Natural killer cell (primary cell): ENCODE data around the gene DNAH6. TPM values are rescaled to one million over a fixed set of nuclear protein-coding genes. Genes with fewer than 3 reads are reported as not detected.
A peak's percentile ranks its signal among the peaks of the same experiment; 100 is the strongest.

Source experiments
- ATAC-seq, 3 donors: fragments of 150-1000 bp in 2 of 3; fragments of 200-7000 bp in 1 of 3; cut with Tn5 transposase; 1 replicate in 1 of 3; 2 replicates in 2 of 3; pipeline ENCODE4 v1.10.0; 2021; ENCODE audit warnings: mild to moderate bottlenecking in 2 of 3, moderate library complexity in 2 of 3
- DNase-seq, 2 donors: peaks; one replicate each; pipeline versions ENCODE4 v3.0.0 to v3.0.0-alpha.2; 2013 to 2021; ENCODE audit warnings: mixed read lengths in 1 of 2
- H3K27ac ChIP-seq: one replicate; pipeline ENCODE4 v1.5.1; 2013; ENCODE audit warnings: mild to moderate bottlenecking, low read length
- H3K27me3 ChIP-seq: one replicate; pipeline ENCODE4 v1.6.1; 2013; ENCODE audit warnings: low read length; ENCODE audit not compliant: control insufficient read depth, insufficient read depth
- H3K36me3 ChIP-seq: one replicate; pipeline ENCODE4 v1.6.1; 2013; ENCODE audit warnings: low read length; ENCODE audit not compliant: control insufficient read depth, insufficient read depth
- H3K4me1 ChIP-seq: one replicate; pipeline ENCODE4 v1.6.1; 2013; ENCODE audit warnings: low read length; ENCODE audit not compliant: control insufficient read depth, insufficient read depth
- H3K4me3 ChIP-seq: one replicate; pipeline ENCODE4 v1.5.1; 2013; ENCODE audit warnings: low read length
- H3K9me3 ChIP-seq: one replicate; pipeline ENCODE4 v1.6.1; 2013; ENCODE audit warnings: low read length; ENCODE audit not compliant: control insufficient read depth, insufficient read depth
- H3K27ac Mint-ChIP-seq, 2 donors: one replicate each; pipeline ENCODE4 v1.8.0; 2022; ENCODE audit warnings: mild to moderate bottlenecking in 2 of 2, mixed read lengths in 2 of 2, moderate library complexity in 1 of 2
- H3K27me3 Mint-ChIP-seq, 2 donors: one replicate each; pipeline ENCODE4 v1.8.0; 2022; ENCODE audit warnings: low read depth in 2 of 2, mixed read lengths in 2 of 2
- H3K36me3 Mint-ChIP-seq: one replicate; pipeline ENCODE4 v1.8.0; 2022; ENCODE audit warnings: mixed read lengths
- H3K4me1 Mint-ChIP-seq, 2 donors: one replicate each; pipeline ENCODE4 v1.8.0; 2022; ENCODE audit warnings: mixed read lengths in 2 of 2
- H3K4me3 Mint-ChIP-seq: one replicate; pipeline ENCODE4 v1.8.0; 2022; ENCODE audit warnings: mild to moderate bottlenecking, moderate library complexity, mixed read lengths
- H3K9me3 Mint-ChIP-seq, 2 donors: one replicate each; pipeline ENCODE4 v1.8.0; 2022; ENCODE audit warnings: mixed read lengths in 2 of 2
- CTCF ChIP-seq: fragments of 200-600 bp; IDR thresholded peaks from one replicate; pipeline ENCODE4 v1.8.0; 2022; ENCODE audit warnings: antibody characterized with exemption
- WGBS: methylation state at CpG from one replicate; pipeline ENCODE4 v1.1.7; 2013; ENCODE audit warnings: missing lambda C conversion rate; ENCODE audit not compliant: insufficient coverage; 5-methylcytosine and 5-hydroxymethylcytosine counted together
- intact Hi-C: fragments of 100-400 bp; cut with micrococcal nuclease; formaldehyde crosslinking; loops from one replicate; pipeline ENCODE4 v1.14.2; 2022
- total RNA-seq, 4 donors: library from RNA; stranded (reverse); fragments of 120-200 nt in 1 of 4; gene quantifications; one replicate each; pipeline versions ENCODE4 v1.2.3 to v1.2.4, GENCODE V29; 2013 to 2022

Gene DNAH6
- total RNA-seq, 3 donors from 2014 or later (not counting 1 experiment from before 2014, with no cell fraction given): 0.05 to 0.60 (median 0.32) TPM

GRCh38 chr2:84832772-84833461 is 316.6 kb downstream of the DNAH6 start:
- Mint-ChIP-seq H3K4me1 (peaks cover 26 to 34% of the 10 kb centered on the region in 2 donors), H3K36me3 (peaks cover 10% of the 10 kb centered on the region), H3K27me3 (no peaks in the 10 kb centered on the region), H3K27ac (no peak overlapping the region), H3K4me3 (no peak overlapping the region), H3K9me3 (peaks cover 2 to 3% of the 10 kb centered on the region in 2 donors)
- no peak overlapping the region for H3K4me3 ChIP-seq
- no peak for TF ChIP-seq CTCF
- H3K27me3 ChIP-seq: no peaks in the 10 kb centered on the region
- H3K9me3 ChIP-seq: peaks cover 7% of the 10 kb centered on the region
- peak; percentile 21 to 57 (median 43) for ATAC-seq
- H3K27ac ChIP-seq: peak overlapping the region; percentile 11
- no peaks in the 10 kb centered on the region for H3K36me3 ChIP-seq
- peak in 1 of 2 donors; percentile 59 for DNase-seq
- intact Hi-C loops: no loop called here
- H3K4me1 ChIP-seq: peaks cover 50% of the 10 kb centered on the region
- WGBS: 46% methylated on average over 5 of the region's 5 CpGs

- Histone ChIP-seq H3K27me3 (no peaks in the 10 kb centered on the region), H3K4me1 (peaks cover 44% of the 10 kb centered on the region), H3K36me3 (no peaks in the 10 kb centered on the region), H3K9me3 (peaks cover 7% of the 10 kb centered on the region), H3K4me3 (no peak overlapping the region), H3K27ac (peak overlapping the region; percentile 11)
- Mint-ChIP-seq H3K27ac (no peak overlapping the region), H3K9me3 (peaks cover 2 to 3% of the 10 kb centered on the region in 2 donors), H3K4me1 (peaks cover 19 to 31% of the 10 kb centered on the region in 2 donors), H3K36me3 (peaks cover 10% of the 10 kb centered on the region), H3K4me3 (no peak overlapping the region), H3K27me3 (no peaks in the 10 kb centered on the region)
- whole genome bisulfite sequencing: 88% methylated on average over 12 of the region's 12 CpGs
- intact Hi-C loops: no loop called here
- ATAC-seq (no peak), DNase-seq (peak in 1 of 2 donors; percentile 42)
- no peak for TF ChIP-seq CTCF
These were observed 317.3 kb downstream of the DNAH6 start for GRCh38 chr2:84833481-84834150.

- peaks cover 10% of the 10 kb centered on the region for H3K36me3 Mint-ChIP-seq
These were observed 319.9 kb downstream of the DNAH6 start for GRCh38 chr2:84836215-84836614.

More at GRCh38 chr2:84836215-84836614, 319.9 kb downstream of the DNAH6 start:
- DNase-seq: no peak
- Mint-ChIP-seq H3K27ac (no peak overlapping the region), H3K4me1 (peaks cover 12 to 29% of the 10 kb centered on the region in 2 donors), H3K9me3 (peaks cover 2 to 3% of the 10 kb centered on the region in 2 donors), H3K27me3 (no peaks in the 10 kb centered on the region), H3K4me3 (no peak overlapping the region)
- no peak overlapping the region for H3K27ac ChIP-seq
- no peaks in the 10 kb centered on the region for H3K27me3 ChIP-seq
- TF ChIP-seq CTCF: no peak
- H3K4me1 ChIP-seq: peaks cover 41% of the 10 kb centered on the region
- no peak overlapping the region for H3K4me3 ChIP-seq
- intact Hi-C loops: no loop called here
- no peak for ATAC-seq
- H3K9me3 ChIP-seq: peaks cover 7% of the 10 kb centered on the region
- WGBS: 86% methylated on average over 1 of the region's 2 CpGs
- no peaks in the 10 kb centered on the region for H3K36me3 ChIP-seq
